PC-9 (cell line): Measurements from ENCODE around the gene KCNC3. TPM values are rescaled to one million over a fixed set of nuclear protein-coding genes. Genes with fewer than 3 reads are reported as not detected.
A peak's percentile ranks its signal among the peaks of the same experiment; 100 is the strongest.
"Not testable (repeated sequence)": the region's sequence is repeated elsewhere in the genome, so short reads cannot be mapped to it uniquely, and the experiment has no call there.

Source experiments
- BruUV-seq: library from RNA; stranded (reverse); fragments of 400-500 nt; replicated peaks from 2 replicates; lab custom pipeline; 2021; lab: Mats Ljungman, UMichigan
- CTCF ChIA-PET: fragments of 300-600 bp; sonication (Branson Sonifier 250); formaldehyde crosslinking; loops from one replicate; lab custom pipeline; 2022; ENCODE audit warnings: antibody characterized with exemption; lab: Charles Lee
- POLR2A ChIA-PET: fragments of 300-600 bp; sonication (Branson Sonifier 250); formaldehyde crosslinking; loops from one replicate; lab custom pipeline; 2022; ENCODE audit warnings: antibody characterized with exemption; ENCODE audit not compliant: unreplicated experiment; lab: Charles Lee
- DNase-seq, 2 experiments: peaks; one replicate each; pipeline versions ENCODE4 v3.0.0 to v3.0.0-alpha.2; 2015 to 2022; ENCODE audit warnings: mixed read lengths in 1 of 2
- H2AFZ ChIP-seq: fragments of 200-600 bp; sonication (generic); 2 replicates; pipeline ENCODE4 v1.8.1; 2017; ENCODE audit warnings: antibody characterized with exemption
- H3F3A ChIP-seq: fragments of 200-600 bp; sonication (generic); 2 replicates; pipeline ENCODE4 v1.8.1; 2017; ENCODE audit warnings: antibody characterized with exemption, mild to moderate bottlenecking, low read depth; ENCODE audit not compliant: insufficient read depth
- H3K27ac ChIP-seq: fragments of 200-600 bp; sonication (generic); 2 replicates; pipeline ENCODE4 v1.6.1; 2016; ENCODE audit warnings: mixed run types
- H3K27me3 ChIP-seq: fragments of 200-600 bp; sonication (generic); 2 replicates; pipeline ENCODE4 v1.6.1; 2016; ENCODE audit warnings: low read depth, mixed run types; ENCODE audit not compliant: insufficient read depth
- H3K36me3 ChIP-seq: fragments of 200-600 bp; sonication (generic); 2 replicates; pipeline ENCODE4 v1.6.1; 2016; ENCODE audit warnings: low read depth, mixed run types
- H3K4me1 ChIP-seq: fragments of 200-600 bp; sonication (generic); replicated peaks from 2 replicates; pipeline ENCODE4 v1.6.1; 2016; ENCODE audit warnings: mixed run types; ENCODE audit not compliant: insufficient read depth
- H3K4me2 ChIP-seq: fragments of 200-600 bp; sonication (generic); 2 replicates; pipeline ENCODE4 v1.6.1; 2017; ENCODE audit warnings: mixed run types
- H3K4me3 ChIP-seq: fragments of 200-600 bp; sonication (generic); 2 replicates; pipeline ENCODE4 v1.6.1; 2016; ENCODE audit warnings: mixed run types
- H3K79me2 ChIP-seq: fragments of 200-600 bp; sonication (generic); 2 replicates; pipeline ENCODE4 v1.6.1; 2017; ENCODE audit warnings: low read depth, mixed run types
- H3K9me2 ChIP-seq: fragments of 200-600 bp; sonication (generic); 2 replicates; pipeline ENCODE4 v1.8.1; 2017; ENCODE audit warnings: mild to moderate bottlenecking; ENCODE audit not compliant: insufficient read depth
- H3K9me3 ChIP-seq: fragments of 200-600 bp; sonication (generic); 2 replicates; pipeline ENCODE4 v1.8.1; 2016; ENCODE audit warnings: low read depth; ENCODE audit not compliant: insufficient read depth
- H4K20me1 ChIP-seq: fragments of 200-600 bp; sonication (generic); 2 replicates; pipeline ENCODE4 v1.8.1; 2017; ENCODE audit not compliant: insufficient read depth
- EZH2 ChIP-seq: fragments of 200-600 bp; sonication (generic); IDR thresholded peaks from 2 replicates; pipeline ENCODE4 v1.8.0; 2017; ENCODE audit warnings: antibody characterized with exemption, low read depth
- intact Hi-C: fragments of 100-400 bp; cut with micrococcal nuclease; formaldehyde crosslinking; loops from one replicate; pipeline ENCODE4 v1.10.0; 2022; ENCODE audit not compliant: unreplicated experiment
- total RNA-seq: library from RNA; stranded (reverse); gene quantifications from 2 replicates; pipeline ENCODE4 v1.2.3, GENCODE V29; 2021
- TF ChIP-seq, protein P1 (sequence below): fragments of 200-600 bp; sonication (generic); conservative IDR thresholded peaks from 2 replicates; pipeline ENCODE4 v1.6.1; 2017; ENCODE audit warnings: mixed run types, antibody characterized with exemption, mild to moderate bottlenecking, moderate library complexity

The KCNC3 gene
- total RNA-seq, 1 experiment from 2014 or later, result 9.0 TPM

DNA sequence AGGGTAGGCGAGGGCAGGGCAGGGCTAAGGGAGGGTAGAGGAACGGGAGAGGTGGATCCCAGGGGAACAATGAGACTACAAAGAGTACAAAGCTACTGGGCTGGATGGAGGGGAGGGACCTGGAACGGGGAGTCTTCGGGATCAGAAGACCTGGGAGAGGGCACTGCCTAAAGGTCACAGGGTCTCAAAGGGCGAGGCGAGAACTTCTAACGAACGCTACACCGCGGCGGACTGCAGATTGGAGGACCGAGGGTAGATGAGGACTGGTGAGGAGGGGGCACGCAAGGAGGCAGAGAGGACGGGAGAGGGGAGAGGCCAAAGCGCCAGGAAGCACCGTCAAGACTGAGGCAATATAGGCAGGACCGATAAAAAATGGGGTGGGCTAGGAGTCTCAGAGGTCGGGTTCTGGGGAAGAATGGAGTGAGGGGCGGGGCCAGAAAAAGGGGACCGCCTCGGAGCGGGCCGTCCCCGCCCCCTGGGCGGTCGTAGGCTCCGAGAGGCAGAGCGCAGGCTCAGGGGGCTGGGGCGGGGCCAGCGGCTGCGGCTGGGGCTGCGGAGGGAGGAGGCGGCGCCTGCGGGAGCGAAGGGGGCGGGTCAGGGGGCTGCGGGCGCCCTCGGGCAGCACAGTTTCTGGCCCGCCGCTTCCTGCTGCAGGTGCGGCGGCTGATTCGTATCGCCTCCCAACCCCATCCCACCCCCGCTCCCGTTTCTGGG lies 1.3 kb upstream of the KCNC3 start:
- no peak overlapping the region for H2AFZ ChIP-seq
- H3K9me2 ChIP-seq, result no peaks in the 10 kb centered on the region
- H3K4me1 ChIP-seq, result peaks cover 22% of the 10 kb centered on the region; the same call in 1 of the 2 replicates
- TF ChIP-seq, protein P1, sequence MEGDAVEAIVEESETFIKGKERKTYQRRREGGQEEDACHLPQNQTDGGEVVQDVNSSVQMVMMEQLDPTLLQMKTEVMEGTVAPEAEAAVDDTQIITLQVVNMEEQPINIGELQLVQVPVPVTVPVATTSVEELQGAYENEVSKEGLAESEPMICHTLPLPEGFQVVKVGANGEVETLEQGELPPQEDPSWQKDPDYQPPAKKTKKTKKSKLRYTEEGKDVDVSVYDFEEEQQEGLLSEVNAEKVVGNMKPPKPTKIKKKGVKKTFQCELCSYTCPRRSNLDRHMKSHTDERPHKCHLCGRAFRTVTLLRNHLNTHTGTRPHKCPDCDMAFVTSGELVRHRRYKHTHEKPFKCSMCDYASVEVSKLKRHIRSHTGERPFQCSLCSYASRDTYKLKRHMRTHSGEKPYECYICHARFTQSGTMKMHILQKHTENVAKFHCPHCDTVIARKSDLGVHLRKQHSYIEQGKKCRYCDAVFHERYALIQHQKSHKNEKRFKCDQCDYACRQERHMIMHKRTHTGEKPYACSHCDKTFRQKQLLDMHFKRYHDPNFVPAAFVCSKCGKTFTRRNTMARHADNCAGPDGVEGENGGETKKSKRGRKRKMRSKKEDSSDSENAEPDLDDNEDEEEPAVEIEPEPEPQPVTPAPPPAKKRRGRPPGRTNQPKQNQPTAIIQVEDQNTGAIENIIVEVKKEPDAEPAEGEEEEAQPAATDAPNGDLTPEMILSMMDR, result no peak
- TF ChIP-seq EZH2, result no peak
- H3K4me3 ChIP-seq, result no peak overlapping the region
- no peaks in the 10 kb centered on the region for H3K27me3 ChIP-seq
- POLR2A ChIA-PET, result no interaction called here
- peaks cover 8% of the 10 kb centered on the region; the same call in 1 of the 2 replicates for H4K20me1 ChIP-seq
- intact Hi-C loops, result no loop called here
- no TSS peak for BruUV-seq
- H3K36me3 ChIP-seq, result no peaks in the 10 kb centered on the region
- H3K9me3 ChIP-seq, result no peaks in the 10 kb centered on the region
- H3K4me2 ChIP-seq, result peak overlapping the region; percentile 78
- CTCF ChIA-PET, result no interaction called here
- H3F3A ChIP-seq, result peaks cover 25% of the 10 kb centered on the region
- H3K79me2 ChIP-seq, result peaks cover 4% of the 10 kb centered on the region; the same call in 1 of the 2 replicates
- no peak overlapping the region for H3K27ac ChIP-seq
- DNase-seq, result peak; percentile 52 to 70

DNA sequence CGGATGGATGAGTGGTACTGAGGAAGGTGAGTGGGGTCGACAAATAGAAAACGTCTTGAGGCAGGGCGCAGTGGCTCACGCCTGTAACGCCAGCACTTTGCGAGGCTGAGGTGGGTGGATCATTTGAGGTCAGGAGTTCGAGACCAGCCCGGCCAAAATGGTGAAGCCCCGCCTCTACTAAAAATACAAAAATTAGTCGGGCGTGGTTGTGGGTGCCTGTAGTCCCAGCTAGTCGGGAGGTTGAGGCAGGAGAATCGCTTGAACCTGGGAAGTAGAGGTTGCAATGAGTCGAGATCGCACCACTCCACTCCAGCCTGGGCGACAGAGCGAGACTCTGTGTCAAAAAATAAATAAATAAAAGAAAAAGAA lies 733 bp upstream of the KCNC3 start:
- BruUV-seq, H3K9me3 ChIP-seq, CTCF ChIA-PET, H2AFZ ChIP-seq, H3K27ac ChIP-seq, H3K27me3 ChIP-seq, H3K36me3 ChIP-seq, H3K4me3 ChIP-seq, intact Hi-C loops, DNase-seq, H3K79me2 ChIP-seq, H3K9me2 ChIP-seq: not testable (repeated sequence)
- H3K4me1 ChIP-seq, result peaks cover 22% of the 10 kb centered on the region; the same call in 1 of the 2 replicates
- peak overlapping the region; percentile 46; the same call in 1 of the 2 replicates for H3K4me2 ChIP-seq
- POLR2A ChIA-PET, result interaction anchor here (0.9 kb wide), 1 partner anchor 115 kb away, joined by 14 read pairs; no protein-coding TSS in a partner anchor
- peaks cover 29% of the 10 kb centered on the region for H3F3A ChIP-seq
- H4K20me1 ChIP-seq, result peaks cover 12% of the 10 kb centered on the region

DNA sequence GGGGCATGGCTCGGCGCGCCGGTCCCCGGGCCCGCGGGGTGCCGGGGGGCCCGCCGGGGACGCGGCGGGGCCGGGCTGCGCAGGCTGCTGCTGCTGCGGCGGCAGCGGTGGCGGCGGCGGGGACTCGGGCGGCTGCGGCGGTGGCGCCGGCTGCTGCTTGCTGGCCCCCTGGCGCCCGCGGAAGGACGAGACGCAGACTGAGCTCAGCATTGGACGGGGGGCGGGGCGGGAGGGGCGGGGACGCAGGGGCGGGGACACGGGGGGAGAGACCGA lies 368 bp downstream of the KCNC3 start:
- Histone ChIP-seq H3F3A (peaks cover 33% of the 10 kb centered on the region), H3K79me2 (peaks cover 4% of the 10 kb centered on the region; the same call in 1 of the 2 replicates), H3K4me2 (no peak overlapping the region), H3K9me2 (no peaks in the 10 kb centered on the region), H3K4me1 (peaks cover 17% of the 10 kb centered on the region; the same call in 1 of the 2 replicates), H4K20me1 (peaks cover 19% of the 10 kb centered on the region), H3K27ac (no peak overlapping the region), H3K27me3 (peaks cover under 1% of the 10 kb centered on the region; the same call in 1 of the 2 replicates), H3K36me3 (no peaks in the 10 kb centered on the region), H2AFZ (no peak overlapping the region), H3K9me3 (no peaks in the 10 kb centered on the region), H3K4me3 (no peak overlapping the region)
- ChIA-PET CTCF (interaction anchor here (0.6 to 0.7 kb wide), 5 partner anchors 37 to 150 kb away, joined by 3 to 15 read pairs (median 10); no protein-coding TSS in a partner anchor), POLR2A (interaction anchor here (0.6 to 1.0 kb wide), 6 partner anchors 15 to 782 kb away, joined by 7 to 23 read pairs (median 10); no protein-coding TSS in a partner anchor)
- DNase-seq, result no peak
- TF ChIP-seq, protein P1, result no peak
- TF ChIP-seq EZH2, result no peak
- BruUV-seq, result no TSS peak
- intact Hi-C loops, result no loop called here
